K562 (cell line): ENCODE measurements around the gene NAT9. TPM values are rescaled to one million over a fixed set of nuclear protein-coding genes. Genes with fewer than 3 reads are reported as not detected.

Experiments
- ATAC-seq: fragments of 200-7000 bp; cut with Tn5 transposase; 3 replicates; pipeline ENCODE4 v1.9.1; 2020; ENCODE audit warnings: moderate library complexity
- BruUV-seq: library from RNA; stranded (reverse); fragments of 400-500 nt; replicated peaks from 2 replicates; lab custom pipeline; 2021; lab: Mats Ljungman, UMichigan
- CTCF ChIA-PET: fragments of 300-600 bp; formaldehyde crosslinking; extraction: SDS; loops from one replicate; lab custom pipeline; 2021; ENCODE audit warnings: low intra/inter-chr PET ratio; lab: Yijun Ruan, JAX
- POLR2A ChIA-PET: fragments of 300-600, 350-650 bp; sonication (Branson Sonifier 250); formaldehyde crosslinking; extraction: SDS; loops from one replicate; lab custom pipeline; 2021; ENCODE audit warnings: antibody characterized with exemption, inconsistent platforms; lab: Yijun Ruan, JAX
- DNase-seq, 4 experiments: peaks; one replicate each; pipeline versions ENCODE4 v3.0.0 to v3.0.0-alpha.2; 2011 to 2018; ENCODE audit warnings: low spot score in 3 of 4, mixed read lengths in 3 of 4; ENCODE audit errors: extremely low read depth in 1 of 4
- FAIRE-seq: peaks from 2 replicates; lab custom pipeline; 2011; peaks lifted over from hg19 to GRCh38; lab: Jason Lieb, UNC
- H2AFZ ChIP-seq: 2 replicates; pipeline ENCODE4 v1.6.0; 2011; ENCODE audit warnings: low read depth, low read length, control low read depth, inconsistent platforms
- H3K27ac ChIP-seq: fragments of 200-600 bp; 3 replicates; pipeline ENCODE4 v1.8.0; 2011; ENCODE audit warnings: low read depth, mild to moderate bottlenecking, control low read depth, inconsistent platforms, low read length, moderate library complexity, mixed read lengths; ENCODE audit errors: extremely low read depth
- H3K27me3 ChIP-seq, 2 experiments: fragments of 300-600 bp in 1 of 2; 2 replicates in 1 of 2; 3 replicates in 1 of 2; pipeline versions ENCODE4 v1.6.0 to v1.8.0; 2011; ENCODE audit warnings: inconsistent platforms in 2 of 2, low read length in 2 of 2, mild to moderate bottlenecking in 1 of 2, mixed read lengths in 1 of 2, moderate library complexity in 1 of 2; ENCODE audit not compliant: control insufficient read depth in 2 of 2, insufficient read depth in 2 of 2
- H3K36me3 ChIP-seq: fragments of 300-600 bp; 3 replicates; pipeline ENCODE4 v1.8.0; 2011; ENCODE audit warnings: mild to moderate bottlenecking, low read length, inconsistent platforms; ENCODE audit not compliant: control insufficient read depth, insufficient read depth
- H3K4me1 ChIP-seq, 2 experiments: fragments of 200-600 bp in 1 of 2; replicated peaks in 1 of 2; 2 replicates in 1 of 2; 3 replicates in 1 of 2; pipeline versions ENCODE4 v1.5.1 to v1.8.0; 2011; ENCODE audit warnings: inconsistent platforms in 2 of 2, low read length in 2 of 2, mild to moderate bottlenecking in 1 of 2, mixed read lengths in 1 of 2, moderate library complexity in 1 of 2; ENCODE audit not compliant: control insufficient read depth in 2 of 2, insufficient read depth in 2 of 2
- H3K4me2 ChIP-seq: 2 replicates; pipeline ENCODE4 v1.6.1; 2011; ENCODE audit warnings: low read length, control low read depth, inconsistent platforms, mixed read lengths; ENCODE audit not compliant: insufficient read depth
- H3K4me3 ChIP-seq: fragments of 200-600 bp; sonication (generic), shearing (Covaris generic); 2 replicates; pipeline ENCODE4 v1.5.1; 2016; ENCODE audit warnings: control low read depth, inconsistent platforms
- H3K79me2 ChIP-seq: fragments of 200-600 bp; 3 replicates; pipeline ENCODE4 v1.8.0; 2011; ENCODE audit warnings: low read length, inconsistent platforms; ENCODE audit not compliant: control insufficient read depth, insufficient read depth
- H3K9ac ChIP-seq, 2 experiments: 2 replicates each; pipeline versions ENCODE4 v1.6.0 to v1.6.1; 2011; ENCODE audit warnings: low read depth in 2 of 2, low read length in 2 of 2, control low read depth in 1 of 2, inconsistent platforms in 1 of 2, mild to moderate bottlenecking in 1 of 2, mixed read lengths in 1 of 2; ENCODE audit not compliant: insufficient read depth in 1 of 2
- H3K9me1 ChIP-seq: one replicate; pipeline ENCODE4 v1.6.0; 2011; ENCODE audit warnings: inconsistent platforms, mild to moderate bottlenecking, low read length, moderate library complexity; ENCODE audit not compliant: control insufficient read depth, insufficient read depth
- H3K9me3 ChIP-seq: replicated peaks from 2 replicates; pipeline ENCODE4 v1.5.1; 2011; ENCODE audit warnings: low read depth, low read length, inconsistent platforms; ENCODE audit not compliant: control insufficient read depth, insufficient read depth
- H4K20me1 ChIP-seq: replicated peaks from 2 replicates; pipeline ENCODE4 v1.6.1; 2011; ENCODE audit warnings: low read length, inconsistent platforms, mixed read lengths; ENCODE audit not compliant: control insufficient read depth, insufficient read depth
- DACH1 ChIP-seq: fragments of 450-650 bp; IDR thresholded peaks from 2 replicates; pipeline ENCODE4 v1.6.1; 2018; ENCODE audit not compliant: partially characterized antibody
- FIP1L1 ChIP-seq: fragments of 200-400 bp; formaldehyde crosslinking; IDR thresholded peaks from 2 replicates; pipeline ENCODE4 v1.6.1; 2018; ENCODE audit warnings: mild to moderate bottlenecking, low read depth, low read length; ENCODE audit not compliant: poor library complexity, severe bottlenecking
- HMGN3 ChIP-seq: IDR thresholded peaks from 2 replicates; pipeline ENCODE4 v1.6.1; 2011; ENCODE audit warnings: borderline replicate concordance, low read depth, mild to moderate bottlenecking, mixed read lengths, low read length; ENCODE audit not compliant: insufficient read length; ENCODE audit errors: extremely low read depth
- JUN ChIP-seq, 2 experiments: sonication (generic) in 1 of 2; formaldehyde crosslinking in 1 of 2; IDR thresholded peaks; 2 replicates each; pipeline versions ENCODE4 v1.6.1 to v1.8.0; 2012 to 2022; ENCODE audit warnings: borderline replicate concordance in 2 of 2, mild to moderate bottlenecking in 2 of 2, improper control_type of control experiment in 1 of 2, low read depth in 1 of 2, low read length in 1 of 2, missing genetic modification reagents in 1 of 2
- JUND ChIP-seq, 2 experiments: IDR thresholded peaks; 2 replicates in 1 of 2; 3 replicates in 1 of 2; pipeline ENCODE4 v1.6.1; 2011; ENCODE audit warnings: borderline replicate concordance in 2 of 2, low read depth in 2 of 2, low read length in 2 of 2, improper control_type of control experiment in 1 of 2, missing biosample characterization in 1 of 2, missing genetic modification characterization in 1 of 2, missing genetic modification reagents in 1 of 2
- NR0B1 ChIP-seq: fragments of 450-650 bp; IDR thresholded peaks from one replicate; pipeline ENCODE4 v1.6.1; 2018; ENCODE audit warnings: mild to moderate bottlenecking, moderate library complexity; ENCODE audit not compliant: partially characterized antibody
- RBBP5 ChIP-seq: fragments of 200-600 bp; sonication (generic); IDR thresholded peaks from 2 replicates; pipeline ENCODE4 v1.6.1; 2012; ENCODE audit warnings: borderline replicate concordance, mild to moderate bottlenecking, low read length, control low read depth, inconsistent platforms; ENCODE audit not compliant: insufficient read depth, poor library complexity, severe bottlenecking
- SFPQ ChIP-seq: fragments of 200-400 bp; formaldehyde crosslinking; IDR thresholded peaks from 2 replicates; pipeline ENCODE4 v1.6.1; 2017; ENCODE audit warnings: mild to moderate bottlenecking, low read depth, low read length, moderate library complexity
- SMAD4 ChIP-seq: fragments of 250-450 bp; sonication (Bioruptor Pico); conservative IDR thresholded peaks from 2 replicates; pipeline ENCODE4 v1.8.0; 2021; ENCODE audit warnings: inconsistent platforms, mild to moderate bottlenecking, moderate library complexity
- SMARCC2 ChIP-seq: fragments of 450-650 bp; IDR thresholded peaks from 2 replicates; pipeline ENCODE4 v1.6.1; 2017; ENCODE audit warnings: antibody characterized with exemption, moderate library complexity, mild to moderate bottlenecking, low read depth
- SUPT5H ChIP-seq: fragments of 450-650 bp; IDR thresholded peaks from 2 replicates; pipeline ENCODE4 v1.6.1; 2016
- TAL1 ChIP-seq: fragments of 450-650 bp; IDR thresholded peaks from 2 replicates; pipeline ENCODE4 v1.6.1; 2016; ENCODE audit warnings: mild to moderate bottlenecking
- ZNF24 ChIP-seq: fragments of 450-650 bp; IDR thresholded peaks from 2 replicates; pipeline ENCODE4 v1.6.1; 2016
- WGBS: fragments of 100-300 bp; shearing (Covaris generic); methylation state at CpG from one replicate; pipeline ENCODE4 v1.1.6; 2016; ENCODE audit warnings: low coverage, mixed read lengths; ENCODE audit not compliant: insufficient coverage; ENCODE audit errors: missing lambda C conversion rate; 5-methylcytosine and 5-hydroxymethylcytosine counted together
- in situ Hi-C: fragments of 300-500 bp; cut with MboI; formaldehyde crosslinking; loops from 4 replicates; pipeline ENCODE4 v1.15.0; 2018; ENCODE audit warnings: inconsistent platforms, mixed read lengths
- intact Hi-C: fragments of 100-400 bp; cut with micrococcal nuclease; formaldehyde crosslinking; loops from 2 replicates; pipeline ENCODE4 v1.14.2; 2022
- polyA plus RNA-seq, 8 experiments: library from polyadenylated mRNA; depleted of rRNA in 4 of 8; stranded (reverse) in 5 of 8; unstranded in 3 of 8; fragments of >200 nt; fragmentation: Nextera tagmentation in 2 of 8; fragmentation: Illumina TruSeq in 1 of 8; extraction: Ambion mirVana in 2 of 8; extraction: Trizol in 1 of 8; gene quantifications; 2 replicates each; pipeline versions ENCODE4 v1.2.1 to v1.2.3, GENCODE V29; 2011 to 2014; ENCODE audit warnings: inconsistent platforms in 1 of 8, missing spikeins in 1 of 8
- total RNA-seq, 7 experiments: library from RNA; depleted of rRNA in 6 of 7; stranded (reverse); fragments of >200 nt in 6 of 7; fragmentation: Illumina TruSeq in 2 of 7; extraction: Trizol in 2 of 7; gene quantifications; 2 replicates each; pipeline versions ENCODE4 v1.2.1 to v1.2.3, GENCODE V29; 2011 to 2021; ENCODE audit warnings: low replicate concordance in 1 of 7
- TF ChIP-seq, protein P1 (sequence below): sonication (generic); formaldehyde crosslinking; IDR thresholded peaks from 2 replicates; pipeline ENCODE4 v1.8.0; 2022; ENCODE audit warnings: missing genetic modification reagents, mild to moderate bottlenecking, borderline replicate concordance

NAT9 gene
- total and polyA plus RNA-seq, 9 of the 15 experiments (the other 6 are each of a cell fraction or from before 2014, with no cell fraction given), result 4.2 to 63.6 (median 40.8) TPM

DNA sequence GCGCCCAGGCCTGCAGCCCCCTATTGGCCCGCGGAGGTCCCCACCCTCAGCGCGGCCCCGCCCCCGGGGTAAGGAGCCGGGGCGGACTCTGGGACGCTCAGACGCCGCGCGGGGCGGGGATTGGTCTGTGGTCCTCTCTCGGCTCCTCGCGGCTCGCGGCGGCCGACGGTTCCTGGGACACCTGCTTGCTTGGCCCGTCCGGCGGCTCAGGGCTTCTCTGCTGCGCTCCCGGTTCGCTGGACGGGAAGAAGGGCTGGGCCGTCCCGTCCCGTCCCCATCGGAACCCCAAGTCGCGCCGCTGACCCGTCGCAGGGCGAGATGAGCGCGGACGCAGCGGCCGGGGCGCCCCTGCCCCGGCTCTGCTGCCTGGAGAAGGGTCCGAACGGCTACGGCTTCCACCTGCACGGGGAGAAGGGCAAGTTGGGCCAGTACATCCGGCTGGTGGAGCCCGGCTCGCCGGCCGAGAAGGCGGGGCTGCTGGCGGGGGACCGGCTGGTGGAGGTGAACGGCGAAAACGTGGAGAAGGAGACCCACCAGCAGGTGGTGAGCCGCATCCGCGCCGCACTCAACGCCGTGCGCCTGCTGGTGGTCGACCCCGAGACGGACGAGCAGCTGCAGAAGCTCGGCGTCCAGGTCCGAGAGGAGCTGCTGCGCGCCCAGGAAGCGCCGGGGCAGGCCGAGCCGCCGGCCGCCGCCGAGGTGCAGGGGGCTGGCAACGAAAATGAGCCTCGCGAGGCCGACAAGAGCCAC is 27.4 kb downstream of the NAT9 start, which contains the start of gene NHERF1:
TSS of gene NHERF1 (plus strand) at position 100 of the 750 bp plus-strand sequence. CDS start at position 319, 219 bp downstream.
- in situ Hi-C loops, result no loop called here
- H4K20me1 ChIP-seq, result peaks cover 9% of the 10 kb centered on the region; the same call in 1 of the 2 replicates
- TF ChIP-seq HMGN3 (peak; percentile 41), JUND (IDR thresholded peaks at IDR 0.05; ENCODE audit: borderline replicate concordance, low read depth, low read length) (0 out of 2 replicates have a peak, but pooled peaks have one; percentile 10), JUND (tag; IDR thresholded peaks at IDR 0.05; ENCODE audit: borderline replicate concordance, low read depth, low read length) (no peak), SMARCC2 (no peak), TAL1 (no peak), SMAD4 (CRISPR knock-in tag) (peak; percentile 21; the same call in 1 of the 2 replicates), ZNF24 (no peak), NR0B1 (no peak), RBBP5 (peak; percentile 51), FIP1L1 (peak; percentile 5), DACH1 (no peak), JUN (IDR thresholded peaks at IDR 0.05; ENCODE audit: borderline replicate concordance, low read depth, low read length) (no peak), JUN (CRISPR knock-in tag; IDR thresholded peaks at IDR 0.05; ENCODE audit: borderline replicate concordance) (no peak), SUPT5H (peak; percentile 89), SFPQ (no peak)
- TF ChIP-seq, protein P1, sequence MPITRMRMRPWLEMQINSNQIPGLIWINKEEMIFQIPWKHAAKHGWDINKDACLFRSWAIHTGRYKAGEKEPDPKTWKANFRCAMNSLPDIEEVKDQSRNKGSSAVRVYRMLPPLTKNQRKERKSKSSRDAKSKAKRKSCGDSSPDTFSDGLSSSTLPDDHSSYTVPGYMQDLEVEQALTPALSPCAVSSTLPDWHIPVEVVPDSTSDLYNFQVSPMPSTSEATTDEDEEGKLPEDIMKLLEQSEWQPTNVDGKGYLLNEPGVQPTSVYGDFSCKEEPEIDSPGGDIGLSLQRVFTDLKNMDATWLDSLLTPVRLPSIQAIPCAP (CRISPR knock-in tag), result no peak

More for the DNA sequence above, 27.4 kb downstream of the NAT9 start, which contains the start of gene NHERF1:
- ChIA-PET POLR2A (interaction anchor here (0.7 to 3.6 kb wide), 5 partner anchors 10 to 81 kb away, joined by 3 to 22 read pairs (median 3); no protein-coding TSS in a partner anchor), CTCF (interaction anchor here (0.7 kb wide), 2 partner anchors 207 to 906 kb away, joined by 3 read pairs; no protein-coding TSS in a partner anchor)
- no peak for FAIRE-seq
- peaks cover 13% of the 10 kb centered on the region; the same call in 2 of the 3 replicates for H3K36me3 ChIP-seq
- H2AFZ ChIP-seq, result peak within 1 kb of the TSS; percentile 85
- H3K9ac ChIP-seq, result peak within 1 kb of the TSS; percentile 82 to 97
- H3K4me1 ChIP-seq, result peaks cover 40 to 68% of the 10 kb centered on the region in 2 experiments
- intact Hi-C loops, result loop anchor here (5.0 kb wide), 1 partner anchor 119 kb away; no protein-coding TSS in a partner anchor
- 3% methylated on average over 40 of the region's 90 CpGs for WGBS
- BruUV-seq, result TSS peak; percentile 77
- peak within 1 kb of the TSS; percentile 68 for H3K27ac ChIP-seq
- no peaks in the 10 kb centered on the region for H3K9me3 ChIP-seq
- peaks cover 51% of the 10 kb centered on the region for H3K79me2 ChIP-seq
- H3K9me1 ChIP-seq, result no peaks in the 10 kb centered on the region
- H3K27me3 ChIP-seq, result no peaks in the 10 kb centered on the region
- H3K4me2 ChIP-seq, result peak within 1 kb of the TSS; percentile 74
- peak; percentile 96 for ATAC-seq
- H3K4me3 ChIP-seq, result peak within 1 kb of the TSS; percentile 93
- peak; percentile 95 to 97 (median 96) for DNase-seq
